H1 (cell line): ENCODE measurements around the gene BHMT2. TPM values are rescaled to one million over a fixed set of nuclear protein-coding genes. Genes with fewer than 3 reads are reported as not detected.

ENCODE experiments used
- CEBPB ChIP-seq: IDR thresholded peaks from 2 replicates; pipeline ENCODE4 v1.6.1; 2012; ENCODE audit warnings: low read depth, low read length
- KDM1A ChIP-seq: fragments of 200-600, 300-600 bp; sonication (generic); IDR thresholded peaks from 2 replicates; pipeline ENCODE4 v1.7.1; 2016; ENCODE audit warnings: mild to moderate bottlenecking, low read length, borderline replicate concordance
- SAP30 ChIP-seq: fragments of 300-600 bp; sonication (generic); IDR thresholded peaks from 2 replicates; pipeline ENCODE4 v1.7.1; 2012; ENCODE audit warnings: low read length, moderate library complexity, mild to moderate bottlenecking, inconsistent platforms; ENCODE audit not compliant: insufficient read depth, insufficient replicate concordance
- SIN3A ChIP-seq, 2 experiments: IDR thresholded peaks in 1 of 2; conservative IDR thresholded peaks in 1 of 2; 2 replicates each; pipeline ENCODE4 v1.6.1; 2011 to 2012; ENCODE audit warnings: low read length in 2 of 2, improper control_type of control experiment in 1 of 2, low read depth in 1 of 2, mild to moderate bottlenecking in 1 of 2
- TAF1 ChIP-seq: IDR thresholded peaks from 2 replicates; pipeline ENCODE4 v1.6.1; 2011; ENCODE audit warnings: mild to moderate bottlenecking, low read depth, low read length
- polyA plus RNA-seq, 7 experiments: library from polyadenylated mRNA; depleted of rRNA in 3 of 7; stranded (reverse) in 5 of 7; unstranded in 2 of 7; fragments of >200 nt in 5 of 7; fragments of 200-250 nt in 2 of 7; gene quantifications; 1 replicate in 5 of 7; 2 replicates in 1 of 7; 4 replicates in 1 of 7; pipeline versions ENCODE4 v1.2.1 to v1.2.3, GENCODE V29; 2011 to 2013; ENCODE audit warnings: missing spikeins in 2 of 7, mixed read lengths in 2 of 7
- total RNA-seq: library from RNA; stranded (reverse); fragmentation: NEBNext Ultra II Directional; extraction: Animal tissue kit (Norgen Biotek cat#: 25700); gene quantifications from 2 replicates; pipeline ENCODE4 v1.2.1, GENCODE V29; 2021
- TF ChIP-seq, protein P1 (sequence below): fragments of 300-600 bp; sonication (generic); IDR thresholded peaks from 2 replicates; pipeline ENCODE4 v1.7.1; 2012; ENCODE audit warnings: low read length, moderate library complexity, mild to moderate bottlenecking, inconsistent platforms; ENCODE audit not compliant: insufficient replicate concordance
- TF ChIP-seq, protein P2 (sequence below), 3 experiments: IDR thresholded peaks; 1 replicate in 2 of 3; 2 replicates in 1 of 3; pipeline versions ENCODE4 v1.5.1 to v1.6.1; 2011; ENCODE audit warnings: low read length in 3 of 3, mild to moderate bottlenecking in 3 of 3, inconsistent platforms in 2 of 3, low read depth in 1 of 3, moderate library complexity in 1 of 3; ENCODE audit not compliant: insufficient read depth in 1 of 3; ENCODE audit errors: control extremely low read depth in 1 of 3
- TF ChIP-seq, protein P3 (sequence below): IDR thresholded peaks from 2 replicates; pipeline ENCODE4 v1.6.1; 2012; ENCODE audit warnings: inconsistent platforms

The BHMT2 gene
- total and polyA plus RNA-seq, 2 of the 8 experiments (the other 6 are each of a cell fraction or from before 2014, with no cell fraction given): 0.11 TPM; not detected in 1

DNA sequence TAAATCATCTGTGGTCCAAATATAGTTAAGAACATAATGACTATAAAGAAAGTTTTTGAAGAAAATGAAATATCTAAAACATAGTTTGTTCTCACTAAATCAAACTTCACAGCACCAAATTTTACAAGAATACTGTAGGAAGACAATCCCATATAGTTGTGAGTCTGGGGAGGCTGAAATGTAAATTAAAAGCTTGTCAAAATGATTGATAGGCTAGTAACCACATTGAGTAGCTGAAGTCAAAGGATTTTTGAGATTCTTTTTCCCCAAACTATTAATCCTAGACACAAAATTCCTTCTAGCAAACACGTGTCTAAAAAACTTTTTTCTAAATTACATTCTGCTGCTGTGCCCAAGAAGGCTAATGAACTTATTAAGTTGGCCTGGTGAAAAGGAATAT, 55.0 kb downstream of the BHMT2 start (continued):
- TF ChIP-seq, protein P1, sequence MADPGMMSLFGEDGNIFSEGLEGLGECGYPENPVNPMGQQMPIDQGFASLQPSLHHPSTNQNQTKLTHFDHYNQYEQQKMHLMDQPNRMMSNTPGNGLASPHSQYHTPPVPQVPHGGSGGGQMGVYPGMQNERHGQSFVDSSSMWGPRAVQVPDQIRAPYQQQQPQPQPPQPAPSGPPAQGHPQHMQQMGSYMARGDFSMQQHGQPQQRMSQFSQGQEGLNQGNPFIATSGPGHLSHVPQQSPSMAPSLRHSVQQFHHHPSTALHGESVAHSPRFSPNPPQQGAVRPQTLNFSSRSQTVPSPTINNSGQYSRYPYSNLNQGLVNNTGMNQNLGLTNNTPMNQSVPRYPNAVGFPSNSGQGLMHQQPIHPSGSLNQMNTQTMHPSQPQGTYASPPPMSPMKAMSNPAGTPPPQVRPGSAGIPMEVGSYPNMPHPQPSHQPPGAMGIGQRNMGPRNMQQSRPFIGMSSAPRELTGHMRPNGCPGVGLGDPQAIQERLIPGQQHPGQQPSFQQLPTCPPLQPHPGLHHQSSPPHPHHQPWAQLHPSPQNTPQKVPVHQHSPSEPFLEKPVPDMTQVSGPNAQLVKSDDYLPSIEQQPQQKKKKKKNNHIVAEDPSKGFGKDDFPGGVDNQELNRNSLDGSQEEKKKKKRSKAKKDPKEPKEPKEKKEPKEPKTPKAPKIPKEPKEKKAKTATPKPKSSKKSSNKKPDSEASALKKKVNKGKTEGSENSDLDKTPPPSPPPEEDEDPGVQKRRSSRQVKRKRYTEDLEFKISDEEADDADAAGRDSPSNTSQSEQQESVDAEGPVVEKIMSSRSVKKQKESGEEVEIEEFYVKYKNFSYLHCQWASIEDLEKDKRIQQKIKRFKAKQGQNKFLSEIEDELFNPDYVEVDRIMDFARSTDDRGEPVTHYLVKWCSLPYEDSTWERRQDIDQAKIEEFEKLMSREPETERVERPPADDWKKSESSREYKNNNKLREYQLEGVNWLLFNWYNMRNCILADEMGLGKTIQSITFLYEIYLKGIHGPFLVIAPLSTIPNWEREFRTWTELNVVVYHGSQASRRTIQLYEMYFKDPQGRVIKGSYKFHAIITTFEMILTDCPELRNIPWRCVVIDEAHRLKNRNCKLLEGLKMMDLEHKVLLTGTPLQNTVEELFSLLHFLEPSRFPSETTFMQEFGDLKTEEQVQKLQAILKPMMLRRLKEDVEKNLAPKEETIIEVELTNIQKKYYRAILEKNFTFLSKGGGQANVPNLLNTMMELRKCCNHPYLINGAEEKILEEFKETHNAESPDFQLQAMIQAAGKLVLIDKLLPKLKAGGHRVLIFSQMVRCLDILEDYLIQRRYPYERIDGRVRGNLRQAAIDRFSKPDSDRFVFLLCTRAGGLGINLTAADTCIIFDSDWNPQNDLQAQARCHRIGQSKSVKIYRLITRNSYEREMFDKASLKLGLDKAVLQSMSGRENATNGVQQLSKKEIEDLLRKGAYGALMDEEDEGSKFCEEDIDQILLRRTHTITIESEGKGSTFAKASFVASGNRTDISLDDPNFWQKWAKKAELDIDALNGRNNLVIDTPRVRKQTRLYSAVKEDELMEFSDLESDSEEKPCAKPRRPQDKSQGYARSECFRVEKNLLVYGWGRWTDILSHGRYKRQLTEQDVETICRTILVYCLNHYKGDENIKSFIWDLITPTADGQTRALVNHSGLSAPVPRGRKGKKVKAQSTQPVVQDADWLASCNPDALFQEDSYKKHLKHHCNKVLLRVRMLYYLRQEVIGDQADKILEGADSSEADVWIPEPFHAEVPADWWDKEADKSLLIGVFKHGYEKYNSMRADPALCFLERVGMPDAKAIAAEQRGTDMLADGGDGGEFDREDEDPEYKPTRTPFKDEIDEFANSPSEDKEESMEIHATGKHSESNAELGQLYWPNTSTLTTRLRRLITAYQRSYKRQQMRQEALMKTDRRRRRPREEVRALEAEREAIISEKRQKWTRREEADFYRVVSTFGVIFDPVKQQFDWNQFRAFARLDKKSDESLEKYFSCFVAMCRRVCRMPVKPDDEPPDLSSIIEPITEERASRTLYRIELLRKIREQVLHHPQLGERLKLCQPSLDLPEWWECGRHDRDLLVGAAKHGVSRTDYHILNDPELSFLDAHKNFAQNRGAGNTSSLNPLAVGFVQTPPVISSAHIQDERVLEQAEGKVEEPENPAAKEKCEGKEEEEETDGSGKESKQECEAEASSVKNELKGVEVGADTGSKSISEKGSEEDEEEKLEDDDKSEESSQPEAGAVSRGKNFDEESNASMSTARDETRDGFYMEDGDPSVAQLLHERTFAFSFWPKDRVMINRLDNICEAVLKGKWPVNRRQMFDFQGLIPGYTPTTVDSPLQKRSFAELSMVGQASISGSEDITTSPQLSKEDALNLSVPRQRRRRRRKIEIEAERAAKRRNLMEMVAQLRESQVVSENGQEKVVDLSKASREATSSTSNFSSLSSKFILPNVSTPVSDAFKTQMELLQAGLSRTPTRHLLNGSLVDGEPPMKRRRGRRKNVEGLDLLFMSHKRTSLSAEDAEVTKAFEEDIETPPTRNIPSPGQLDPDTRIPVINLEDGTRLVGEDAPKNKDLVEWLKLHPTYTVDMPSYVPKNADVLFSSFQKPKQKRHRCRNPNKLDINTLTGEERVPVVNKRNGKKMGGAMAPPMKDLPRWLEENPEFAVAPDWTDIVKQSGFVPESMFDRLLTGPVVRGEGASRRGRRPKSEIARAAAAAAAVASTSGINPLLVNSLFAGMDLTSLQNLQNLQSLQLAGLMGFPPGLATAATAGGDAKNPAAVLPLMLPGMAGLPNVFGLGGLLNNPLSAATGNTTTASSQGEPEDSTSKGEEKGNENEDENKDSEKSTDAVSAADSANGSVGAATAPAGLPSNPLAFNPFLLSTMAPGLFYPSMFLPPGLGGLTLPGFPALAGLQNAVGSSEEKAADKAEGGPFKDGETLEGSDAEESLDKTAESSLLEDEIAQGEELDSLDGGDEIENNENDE: no peak
- TF ChIP-seq TAF1 (no peak), SAP30 (no peak), KDM1A (no peak), CEBPB (no peak), SIN3A (conservative IDR thresholded peaks at IDR 0.05 in 1 of 2, IDR thresholded peaks at IDR 0.05 in 1 of 2; ENCODE audit: low read depth in 1 of 2, low read length in 2 of 2) (no peak)
- TF ChIP-seq, protein P2, sequence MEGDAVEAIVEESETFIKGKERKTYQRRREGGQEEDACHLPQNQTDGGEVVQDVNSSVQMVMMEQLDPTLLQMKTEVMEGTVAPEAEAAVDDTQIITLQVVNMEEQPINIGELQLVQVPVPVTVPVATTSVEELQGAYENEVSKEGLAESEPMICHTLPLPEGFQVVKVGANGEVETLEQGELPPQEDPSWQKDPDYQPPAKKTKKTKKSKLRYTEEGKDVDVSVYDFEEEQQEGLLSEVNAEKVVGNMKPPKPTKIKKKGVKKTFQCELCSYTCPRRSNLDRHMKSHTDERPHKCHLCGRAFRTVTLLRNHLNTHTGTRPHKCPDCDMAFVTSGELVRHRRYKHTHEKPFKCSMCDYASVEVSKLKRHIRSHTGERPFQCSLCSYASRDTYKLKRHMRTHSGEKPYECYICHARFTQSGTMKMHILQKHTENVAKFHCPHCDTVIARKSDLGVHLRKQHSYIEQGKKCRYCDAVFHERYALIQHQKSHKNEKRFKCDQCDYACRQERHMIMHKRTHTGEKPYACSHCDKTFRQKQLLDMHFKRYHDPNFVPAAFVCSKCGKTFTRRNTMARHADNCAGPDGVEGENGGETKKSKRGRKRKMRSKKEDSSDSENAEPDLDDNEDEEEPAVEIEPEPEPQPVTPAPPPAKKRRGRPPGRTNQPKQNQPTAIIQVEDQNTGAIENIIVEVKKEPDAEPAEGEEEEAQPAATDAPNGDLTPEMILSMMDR (IDR thresholded peaks at IDR 0.05; ENCODE audit: control extremely low read depth in 1 of 3, insufficient read depth in 1 of 3, low read depth in 1 of 3, low read length in 3 of 3): no peak
- TF ChIP-seq, protein P3, sequence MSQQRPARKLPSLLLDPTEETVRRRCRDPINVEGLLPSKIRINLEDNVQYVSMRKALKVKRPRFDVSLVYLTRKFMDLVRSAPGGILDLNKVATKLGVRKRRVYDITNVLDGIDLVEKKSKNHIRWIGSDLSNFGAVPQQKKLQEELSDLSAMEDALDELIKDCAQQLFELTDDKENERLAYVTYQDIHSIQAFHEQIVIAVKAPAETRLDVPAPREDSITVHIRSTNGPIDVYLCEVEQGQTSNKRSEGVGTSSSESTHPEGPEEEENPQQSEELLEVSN: no peak
